ENCODE data around the gene LHX6. TPM values are rescaled to one million over a fixed set of nuclear protein-coding genes. Genes with fewer than 3 reads are reported as not detected.

LHX6 gene
- total RNA-seq, 2 donors from 2014 or later, result 2.9 TPM; not detected in 1

GRCh38 chr9:122268041-122268814, 39.5 kb upstream of the LHX6 start:
- WGBS, 2 donors, result 85 to 90% methylated on average over 6 of the region's 6 CpGs

GRCh38 chr9:122265149-122265915, 36.6 kb upstream of the LHX6 start:
- ATAC-seq (peak; percentile 12), DNase-seq (no peak)
- Histone ChIP-seq H3K36me3 (replicated peaks in 1 of 2; ENCODE audit: insufficient read depth in 1 of 2, low read depth in 2 of 2) (no peaks in the 10 kb centered on the region), H3K9me3 (no peaks in the 10 kb centered on the region), H3K4me1 (peaks cover 38% of the 10 kb centered on the region), H3K4me3 (peak overlapping the region; percentile 49 to 77), H3K27ac (peak overlapping the region; percentile 80 to 98 (median 88)), H3K27me3 (no peaks in the 10 kb centered on the region)
- intact Hi-C loops (cut with DNase I), result no loop called here
- TF ChIP-seq POLR2A (IDR thresholded peaks at IDR 0.05) (no peak), CTCF (IDR thresholded peaks at IDR 0.05) (no peak)
- WGBS, 2 donors, result 3 to 5% methylated on average over 17 of the region's 17 CpGs

More at GRCh38 chr9:122268041-122268814, 39.5 kb upstream of the LHX6 start:
- Histone ChIP-seq H3K9me3 (no peaks in the 10 kb centered on the region), H3K27me3 (no peaks in the 10 kb centered on the region), H3K4me1 (peaks cover 20% of the 10 kb centered on the region), H3K4me3 (no peak overlapping the region), H3K36me3 (replicated peaks in 1 of 2; ENCODE audit: insufficient read depth in 1 of 2, low read depth in 2 of 2) (peaks cover 0 to 5% of the 10 kb centered on the region in 2 donors), H3K27ac (no peak overlapping the region)
- ATAC-seq (no peak), DNase-seq (no peak)
- intact Hi-C loops (cut with DNase I), result no loop called here
- TF ChIP-seq CTCF (IDR thresholded peaks at IDR 0.05) (no peak), POLR2A (IDR thresholded peaks at IDR 0.05) (no peak)

GRCh38 chr9:122264360-122265148, 35.8 kb upstream of the LHX6 start, which contains the start of the genes MRRF and RBM18:
MRRF (plus strand) TSS chr9:122264882; CDS start chr9:122270892, 6,010 bp downstream.
RBM18 (minus strand) TSS chr9:122264840; CDS start chr9:122261492, 3,348 bp downstream.
- Histone ChIP-seq H3K27ac (peak within 1 kb of the TSS; percentile 80 to 98 (median 88)), H3K36me3 (replicated peaks in 1 of 2; ENCODE audit: insufficient read depth in 1 of 2, low read depth in 2 of 2) (peaks cover 0 to 2% of the 10 kb centered on the region in 2 donors), H3K27me3 (no peaks in the 10 kb centered on the region), H3K4me3 (peak within 1 kb of the TSS; percentile 49 to 77), H3K9me3 (no peaks in the 10 kb centered on the region), H3K4me1 (peaks cover 38% of the 10 kb centered on the region)
- WGBS, 2 donors, result 0 to 1% methylated on average over 8 to 60 of the region's 60 CpGs
- peak; percentile 90 to 92 (median 90) for DNase-seq
- intact Hi-C loops (cut with DNase I), result no loop called here
- peak; percentile 93 for ATAC-seq
- TF ChIP-seq POLR2A (IDR thresholded peaks at IDR 0.05), result peak; percentile 32 to 76 (median 68)
- peak in 1 of 7 experiments; percentile 24 for TF ChIP-seq CTCF (IDR thresholded peaks at IDR 0.05)

- 11% methylated on average over 13 of the region's 13 CpGs for WGBS, 2 donors
- H3K4me3 ChIP-seq, result peak overlapping the region; percentile 49 to 77
- intact Hi-C loops (cut with DNase I), result no loop called here
- TF ChIP-seq POLR2A (IDR thresholded peaks at IDR 0.05), result no peak
- TF ChIP-seq CTCF (IDR thresholded peaks at IDR 0.05), result no peak
- H3K27ac ChIP-seq, result peak overlapping the region; percentile 80 to 98 (median 88)
- peak in 2 of 4 donors; percentile 13 to 46 for DNase-seq
- peak; percentile 20 for ATAC-seq
- peaks cover 38% of the 10 kb centered on the region for H3K4me1 ChIP-seq
- no peaks in the 10 kb centered on the region for H3K27me3 ChIP-seq
- H3K36me3 ChIP-seq (replicated peaks in 1 of 2; ENCODE audit: insufficient read depth in 1 of 2, low read depth in 2 of 2), result peaks cover 0 to 4% of the 10 kb centered on the region in 2 donors
- no peaks in the 10 kb centered on the region for H3K9me3 ChIP-seq
These were observed 35.1 kb upstream of the LHX6 start for GRCh38 chr9:122263699-122264349.
